Measurements from ENCODE around the gene TIE1. TPM values are rescaled to one million over a fixed set of nuclear protein-coding genes. Genes with fewer than 3 reads are reported as not detected.

The TIE1 gene
- total and polyA plus RNA-seq, 9 of the 15 experiments (the other 6 are each of a cell fraction or from before 2014, with no cell fraction given) = 0.07 to 0.49 (median 0.14) TPM; not detected in 4

DNA sequence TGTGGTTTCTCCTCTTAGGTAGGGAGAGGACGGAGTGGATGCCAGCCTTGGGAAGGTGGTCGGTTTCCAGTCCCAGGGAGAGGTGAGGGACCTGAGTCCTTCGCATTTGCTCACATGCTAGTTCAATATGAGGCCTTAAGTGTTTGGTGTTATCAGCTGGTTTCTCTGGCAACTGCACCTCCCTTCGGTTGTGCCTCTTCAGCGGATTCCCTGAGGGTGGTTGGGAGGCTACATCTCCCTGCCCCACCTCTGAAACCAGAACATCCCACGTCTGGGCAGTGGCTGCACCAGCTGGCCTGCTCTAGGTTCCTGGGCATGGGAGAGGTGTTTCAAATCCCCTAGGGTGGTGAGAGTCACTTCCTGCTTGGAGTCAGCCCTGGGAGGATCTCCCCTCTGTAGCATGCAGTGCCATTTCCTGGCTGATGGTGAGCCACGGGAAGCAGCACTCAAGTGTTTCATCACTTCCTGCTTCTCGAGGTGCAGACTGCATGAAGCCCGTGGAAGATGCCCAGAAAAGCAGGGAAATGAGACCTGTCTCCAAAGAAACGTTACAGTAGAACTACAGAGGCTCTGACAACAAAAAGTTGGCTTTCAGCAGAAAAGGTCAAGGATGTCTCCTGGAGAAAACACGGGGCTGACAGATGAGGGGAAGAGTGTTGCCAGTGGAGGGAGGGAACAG, 26.5 kb upstream of the TIE1 start (continued):
- TF ChIP-seq KLF6 (CRISPR knock-in tag; IDR thresholded peaks at IDR 0.05; ENCODE audit: borderline replicate concordance) (0 out of 2 replicates have a peak, but pooled peaks have one; percentile 20), GABPA (tag; conservative IDR thresholded peaks at IDR 0.05; ENCODE audit: low read depth) (peak; percentile 92), STAT5B (CRISPR knock-in tag; IDR thresholded peaks at IDR 0.05) (no peak), CXXC5 (CRISPR knock-in tag; IDR thresholded peaks at IDR 0.05) (peak; percentile 45; the same call in 1 of the 2 replicates), HMG20A (CRISPR knock-in tag; conservative IDR thresholded peaks at IDR 0.05) (no peak), TFAP4 (CRISPR knock-in tag; IDR thresholded peaks at IDR 0.05; ENCODE audit: borderline replicate concordance) (0 out of 2 replicates have a peak, but pooled peaks have one; percentile 32), HDAC8 (tag; IDR thresholded peaks at IDR 0.05) (peak; percentile 47; the same call in 1 of the 2 replicates), ATF7 (IDR thresholded peaks at IDR 0.05) (peak; percentile 57), ZFP36 (IDR thresholded peaks at IDR 0.05; ENCODE audit: low read depth, low read length, partially characterized antibody) (no peak), CTBP1 (IDR thresholded peaks at IDR 0.05; ENCODE audit: borderline replicate concordance) (peak; percentile 65; the same call in 1 of the 2 replicates), FOXJ2 (tag; IDR thresholded peaks at IDR 0.05) (peak; percentile 80), RBFOX2 (IDR thresholded peaks at IDR 0.05; ENCODE audit: low read depth, low read length) (peak; percentile 46), TAF7 (tag; IDR thresholded peaks at IDR 0.05) (0 out of 2 replicates have a peak, but pooled peaks have one; percentile 37), ETV1 (tag; conservative IDR thresholded peaks at IDR 0.05; ENCODE audit: low read depth) (peak; percentile 90), EHMT2 (IDR thresholded peaks at IDR 0.05) (peak; percentile 89), ATF3 (IDR thresholded peaks at IDR 0.05) (peak; percentile 78), ATF3 (CRISPR knock-in tag; conservative IDR thresholded peaks at IDR 0.05) (no peak), ZNF121 (CRISPR knock-in tag; conservative IDR thresholded peaks at IDR 0.05) (no peak), ZNF197 (CRISPR knock-in tag; IDR thresholded peaks at IDR 0.05; ENCODE audit: low read depth) (no peak), PRDM10 (IDR thresholded peaks at IDR 0.05; ENCODE audit: partially characterized antibody) (peak; percentile 87)
- TF ChIP-seq, protein P1, sequence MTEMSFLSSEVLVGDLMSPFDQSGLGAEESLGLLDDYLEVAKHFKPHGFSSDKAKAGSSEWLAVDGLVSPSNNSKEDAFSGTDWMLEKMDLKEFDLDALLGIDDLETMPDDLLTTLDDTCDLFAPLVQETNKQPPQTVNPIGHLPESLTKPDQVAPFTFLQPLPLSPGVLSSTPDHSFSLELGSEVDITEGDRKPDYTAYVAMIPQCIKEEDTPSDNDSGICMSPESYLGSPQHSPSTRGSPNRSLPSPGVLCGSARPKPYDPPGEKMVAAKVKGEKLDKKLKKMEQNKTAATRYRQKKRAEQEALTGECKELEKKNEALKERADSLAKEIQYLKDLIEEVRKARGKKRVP (CRISPR knock-in tag; IDR thresholded peaks at IDR 0.05) = 0 out of 2 replicates have a peak, but pooled peaks have one; percentile 60
